Inflammatory macrophage (primary cell): ENCODE measurements around the gene LHFPL2.
A peak's percentile ranks its signal among the peaks of the same experiment; 100 is the strongest.
"Not testable (repeated sequence)": the region's sequence is repeated elsewhere in the genome, so short reads cannot be mapped to it uniquely, and the experiment has no call there.

Experiments used
- DNase-seq, 2 donors: peaks; one replicate each; pipeline ENCODE4 v3.0.0-alpha.2; 2020 to 2022

LHFPL2 gene

GRCh38 chr5:78500871-78501270 is 147.7 kb downstream of the LHFPL2 start:
- DNase-seq = no peak

DNA sequence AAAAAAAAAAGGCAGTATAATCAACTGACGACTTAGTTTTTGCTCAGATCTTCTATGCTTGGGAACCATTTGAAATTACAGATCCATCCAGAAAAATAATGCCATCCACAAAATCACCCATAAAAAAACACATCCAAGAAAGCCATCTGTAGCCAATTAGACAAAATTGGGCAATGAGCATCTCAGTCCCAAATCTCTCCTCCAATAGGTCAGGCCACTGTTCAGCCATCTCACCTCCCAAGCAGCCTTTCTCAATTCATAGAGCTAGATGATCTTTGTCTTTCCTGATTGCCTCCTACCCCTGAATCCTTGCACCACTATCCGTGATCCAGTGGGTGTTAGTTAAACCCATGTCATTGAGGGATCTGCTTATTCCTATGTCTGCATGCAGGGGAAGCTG is 148.5 kb downstream of the LHFPL2 start:
- peak in 1 of 2 donors; percentile 35 for DNase-seq

GRCh38 chr5:78499485-78499884 is 149.1 kb downstream of the LHFPL2 start:
- no peak for DNase-seq

- DNase-seq = no peak
Measured at GRCh38 chr5:78497573-78498533, 150.7 kb downstream of the LHFPL2 start.

- DNase-seq = no peak
Measured at GRCh38 chr5:78496373-78496772, 152.2 kb downstream of the LHFPL2 start.

- DNase-seq = no peak
Measured at GRCh38 chr5:78495800-78496199, 152.8 kb downstream of the LHFPL2 start.

DNA sequence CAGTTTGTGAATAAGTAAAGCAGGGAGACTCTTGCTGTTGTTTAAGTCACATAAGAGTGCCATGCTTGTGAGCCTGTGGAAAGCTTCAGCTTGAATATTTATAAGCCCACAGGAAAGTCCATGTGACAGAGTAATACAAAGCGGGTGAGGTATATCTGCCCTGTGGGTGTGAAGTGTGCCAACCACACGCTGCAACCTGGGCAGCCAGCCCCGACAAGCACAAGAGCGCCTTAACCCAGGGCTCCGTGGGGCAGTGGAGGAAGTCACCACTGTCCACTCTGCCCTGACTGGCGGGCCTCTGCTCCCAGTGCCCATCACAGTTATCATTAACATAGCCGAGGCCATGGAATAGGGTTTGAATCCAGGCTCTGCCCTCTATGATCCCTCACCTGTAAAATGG is 155.9 kb downstream of the LHFPL2 start:
- DNase-seq = no peak

DNA sequence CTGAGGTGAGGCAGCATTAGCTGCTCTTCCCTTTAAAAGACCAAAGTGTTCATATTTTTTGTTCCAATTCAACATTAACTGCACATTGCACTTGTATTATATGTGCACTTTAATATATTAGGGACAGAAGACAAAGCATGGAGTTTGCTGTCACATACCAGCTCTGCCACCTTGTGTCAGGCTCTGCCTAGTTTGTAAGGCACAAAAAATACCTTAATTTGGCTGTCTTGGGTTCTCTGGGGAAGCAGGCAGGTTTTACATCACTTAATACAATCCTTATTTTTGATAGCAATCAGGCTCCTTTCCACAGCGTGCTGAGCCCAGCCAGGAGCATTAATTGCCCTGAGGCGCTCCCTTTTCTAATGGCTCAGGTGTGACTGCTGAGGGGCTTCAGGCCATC is 156.3 kb downstream of the LHFPL2 start:
- no peak for DNase-seq

GRCh38 chr5:78490709-78491485 is 157.7 kb downstream of the LHFPL2 start:
- DNase-seq = no peak

- no peak for DNase-seq
Measured at GRCh38 chr5:78487846-78488245, 160.7 kb downstream of the LHFPL2 start.

- DNase-seq = no peak
Measured at GRCh38 chr5:78486218-78486617, 162.4 kb downstream of the LHFPL2 start.

GRCh38 chr5:78483809-78484521 is 164.6 kb downstream of the LHFPL2 start:
- DNase-seq = peak; percentile 84

- DNase-seq = no peak
Measured at GRCh38 chr5:78482948-78483347, 165.6 kb downstream of the LHFPL2 start.

DNA sequence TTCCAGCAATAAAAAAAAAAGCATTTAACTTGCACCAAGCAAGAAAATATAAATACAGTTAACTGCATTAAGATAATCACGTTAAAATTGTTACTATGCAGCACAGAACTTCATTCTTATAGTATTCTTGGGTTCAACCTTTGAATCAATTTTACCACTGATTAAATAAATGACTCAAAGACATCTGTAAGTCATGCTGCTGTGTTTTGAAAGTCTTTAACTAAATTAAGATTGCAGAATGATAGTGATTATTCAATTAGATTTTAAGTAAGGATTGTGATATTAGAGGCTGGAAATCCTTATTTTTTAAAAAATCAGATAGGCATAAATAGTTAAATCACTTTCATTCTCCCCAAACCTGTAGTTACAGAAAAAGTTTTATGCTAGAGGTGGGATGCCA is 171.8 kb downstream of the LHFPL2 start:
- no peak for DNase-seq

DNA sequence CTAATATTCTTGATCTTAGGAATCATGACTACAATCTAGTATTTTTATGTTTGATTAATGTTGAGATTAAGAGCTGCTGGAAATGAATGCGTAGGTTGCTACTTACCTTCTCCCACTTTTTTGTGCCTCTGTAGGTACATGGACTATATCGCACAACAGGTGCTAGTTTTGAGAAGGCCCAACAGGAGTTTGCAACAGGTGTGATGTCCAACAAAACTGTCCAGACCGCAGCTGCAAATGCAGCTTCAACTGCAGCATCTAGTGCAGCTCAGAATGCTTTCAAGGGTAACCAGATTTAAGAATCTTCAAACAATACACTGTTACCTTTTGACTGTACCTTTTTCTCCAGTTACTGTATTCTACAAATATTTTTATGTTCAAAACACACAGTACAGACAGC is 173.2 kb downstream of the LHFPL2 start:
- no peak for DNase-seq

GRCh38 chr5:78473751-78474150 is 174.8 kb downstream of the LHFPL2 start:
- DNase-seq = no peak

DNA sequence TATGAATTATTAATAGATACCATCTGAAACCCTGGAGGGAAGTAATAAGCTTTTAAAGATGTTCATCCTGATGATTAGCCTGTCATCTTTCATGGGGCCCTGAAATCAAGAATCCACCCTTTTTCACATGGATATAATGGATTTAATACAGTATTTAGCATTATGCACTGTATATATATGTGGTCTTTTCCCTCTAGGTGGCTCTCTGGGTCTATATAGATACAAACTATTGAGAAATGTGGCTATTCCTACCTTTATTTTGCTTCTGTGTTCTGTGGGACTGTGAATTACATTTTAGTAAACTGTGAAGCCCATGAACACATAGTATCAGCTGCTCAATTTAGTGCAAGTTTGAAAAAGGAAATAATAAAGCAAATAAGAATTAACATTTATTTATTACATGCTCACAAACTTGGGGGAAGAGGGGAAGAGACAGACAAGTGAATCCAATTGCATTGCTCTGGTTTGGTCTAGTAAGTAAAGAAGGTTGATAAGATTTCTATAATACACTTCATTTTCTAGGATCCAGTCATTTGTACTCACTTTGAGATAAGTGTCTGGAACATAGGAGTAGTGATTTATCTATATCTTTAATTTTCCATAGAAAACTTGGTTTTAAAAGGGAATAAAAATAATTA is 176.0 kb downstream of the LHFPL2 start:
- DNase-seq = peak in 1 of 2 donors; percentile 45

GRCh38 chr5:78471896-78472295 is 176.7 kb downstream of the LHFPL2 start:
- no peak for DNase-seq

DNA sequence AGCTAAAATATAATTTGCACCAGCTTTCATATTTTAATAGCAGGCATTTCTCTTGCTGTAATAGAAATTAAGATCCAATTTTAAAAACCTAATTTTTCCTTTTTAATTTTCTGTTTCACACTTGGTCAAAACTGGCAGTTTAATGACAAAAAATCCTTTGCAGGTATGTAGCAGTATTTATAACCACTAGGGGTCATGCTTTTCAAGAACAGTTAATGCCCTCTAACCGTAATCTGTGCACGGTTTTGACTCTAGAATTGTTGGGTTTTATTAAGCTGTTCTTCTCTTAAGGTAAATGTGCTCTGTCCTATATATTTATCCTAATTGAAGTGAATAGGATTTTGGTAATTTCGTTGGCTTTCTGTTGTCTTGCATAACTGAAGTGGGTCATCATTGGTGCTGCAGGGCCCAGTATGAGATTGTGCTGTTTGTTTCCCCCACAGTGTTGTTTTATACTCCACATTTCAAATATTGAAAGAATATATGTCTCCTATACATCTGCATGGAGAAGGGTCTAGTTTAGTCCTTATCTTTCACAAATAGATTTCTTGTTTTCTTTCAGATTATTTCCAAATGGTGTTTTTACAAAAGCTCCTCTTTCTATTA is 180.7 kb downstream of the LHFPL2 start:
- DNase-seq = peak; percentile 43

DNA sequence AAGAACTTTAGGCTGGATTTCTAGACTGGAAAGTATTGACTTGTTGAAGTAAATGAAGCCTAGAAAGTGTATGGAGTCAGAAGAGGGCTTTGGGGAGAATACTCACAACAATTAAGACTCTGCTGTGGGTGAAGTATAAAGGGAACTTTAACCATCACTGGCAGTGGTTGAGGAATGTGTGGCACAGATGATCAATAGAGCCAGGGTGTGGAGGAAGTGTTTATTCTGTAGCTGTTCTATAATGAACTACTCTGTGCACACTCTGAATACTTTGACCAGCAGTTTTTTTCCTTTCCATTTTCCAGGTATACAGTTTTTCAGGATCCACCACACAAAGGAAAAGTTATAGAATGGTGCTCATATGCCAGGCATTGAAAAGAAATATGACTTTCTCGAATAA is 181.4 kb downstream of the LHFPL2 start:
- DNase-seq = no peak

- no peak for DNase-seq
Measured at GRCh38 chr5:78458843-78459242, 189.7 kb downstream of the LHFPL2 start.

GRCh38 chr5:78457507-78457906 is 191.1 kb downstream of the LHFPL2 start:
- DNase-seq = not testable (repeated sequence)
